Mucosa of rectum (tissue), 2 donors: Measurements from ENCODE around the gene NALCN.

Experiments
- H3K27ac ChIP-seq, 2 donors: one replicate each; pipeline ENCODE4 v1.7.0; 2013; ENCODE audit warnings: inconsistent platforms in 2 of 2, low read depth in 2 of 2, low read length in 2 of 2
- H3K27me3 ChIP-seq, 2 donors: one replicate each; pipeline ENCODE4 v1.7.0; 2013; ENCODE audit warnings: low read length in 2 of 2; ENCODE audit not compliant: control insufficient read depth in 2 of 2, insufficient read depth in 2 of 2
- H3K36me3 ChIP-seq, 2 donors: one replicate each; pipeline ENCODE4 v1.7.0; 2013; ENCODE audit warnings: low read length in 2 of 2; ENCODE audit not compliant: control insufficient read depth in 2 of 2, insufficient read depth in 2 of 2
- H3K4me1 ChIP-seq, 2 donors: one replicate each; pipeline ENCODE4 v1.7.0; 2013; ENCODE audit warnings: low read length in 2 of 2, mild to moderate bottlenecking in 1 of 2; ENCODE audit not compliant: control insufficient read depth in 2 of 2, insufficient read depth in 2 of 2
- H3K4me3 ChIP-seq, 2 donors: one replicate each; pipeline ENCODE4 v1.7.0; 2013; ENCODE audit warnings: low read length in 2 of 2
- H3K9ac ChIP-seq, 2 donors: one replicate each; pipeline ENCODE4 v1.7.0; 2013; ENCODE audit warnings: low read length in 2 of 2, low read depth in 1 of 2, mild to moderate bottlenecking in 1 of 2
- H3K9me3 ChIP-seq, 2 donors: one replicate each; pipeline ENCODE4 v1.7.0; 2013; ENCODE audit warnings: low read length in 2 of 2; ENCODE audit not compliant: control insufficient read depth in 2 of 2
- donor health status: healthy.
- donor health status: Normal muscosa, but diverticular disease.

The NALCN gene

DNA sequence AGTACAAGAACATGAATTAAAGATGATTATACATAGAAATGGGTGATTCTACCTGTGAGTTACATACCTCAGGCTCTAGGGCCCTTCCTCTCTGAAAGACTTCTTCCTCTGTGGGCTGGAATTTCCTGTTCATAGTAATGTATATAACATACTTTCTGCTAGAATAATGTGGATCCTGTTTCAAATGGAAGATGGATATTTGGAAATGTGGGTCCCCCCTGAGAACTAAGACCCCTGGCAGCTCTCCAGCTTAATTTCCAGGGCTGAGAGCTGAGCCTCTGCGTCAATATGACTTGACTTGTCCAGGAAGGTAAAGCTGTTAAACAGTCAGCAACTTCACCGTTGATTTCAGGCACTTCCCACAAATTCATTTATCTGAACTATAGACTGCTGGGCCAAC is 296.3 kb downstream of the NALCN start:
- H3K27ac ChIP-seq, result no peak overlapping the region
- no peak overlapping the region for H3K9ac ChIP-seq
- no peak overlapping the region for H3K4me3 ChIP-seq

DNA sequence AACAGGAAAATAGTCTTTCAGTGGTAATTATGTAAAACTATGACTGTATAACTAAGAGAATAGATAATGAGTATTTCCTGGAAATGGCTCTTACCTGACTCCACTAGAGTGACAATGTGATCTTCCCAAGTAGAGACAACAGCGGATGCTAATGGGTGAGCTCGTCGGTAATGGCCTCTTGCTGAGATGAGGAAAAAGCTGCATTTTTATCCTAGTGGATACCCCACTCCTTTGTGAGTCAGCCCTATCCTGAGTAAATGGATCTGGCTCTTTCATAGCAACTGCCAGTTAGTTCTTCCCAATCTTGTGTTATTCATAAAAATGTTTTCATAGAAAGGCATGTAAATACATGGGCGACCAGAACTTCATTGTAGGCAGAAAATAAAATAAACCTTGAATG is 299.5 kb downstream of the NALCN start:
- no peaks in the 10 kb centered on the region for H3K4me1 ChIP-seq
- no peak overlapping the region for H3K9ac ChIP-seq
- no peak overlapping the region for H3K4me3 ChIP-seq
- no peak overlapping the region for H3K27ac ChIP-seq
- H3K27me3 ChIP-seq, result no peaks in the 10 kb centered on the region
- no peaks in the 10 kb centered on the region for H3K9me3 ChIP-seq
- no peaks in the 10 kb centered on the region for H3K36me3 ChIP-seq

More for the DNA sequence above, 296.3 kb downstream of the NALCN start:
- no peaks in the 10 kb centered on the region for H3K4me1 ChIP-seq
- H3K9me3 ChIP-seq, result no peaks in the 10 kb centered on the region
- no peaks in the 10 kb centered on the region for H3K27me3 ChIP-seq
- no peaks in the 10 kb centered on the region for H3K36me3 ChIP-seq

DNA sequence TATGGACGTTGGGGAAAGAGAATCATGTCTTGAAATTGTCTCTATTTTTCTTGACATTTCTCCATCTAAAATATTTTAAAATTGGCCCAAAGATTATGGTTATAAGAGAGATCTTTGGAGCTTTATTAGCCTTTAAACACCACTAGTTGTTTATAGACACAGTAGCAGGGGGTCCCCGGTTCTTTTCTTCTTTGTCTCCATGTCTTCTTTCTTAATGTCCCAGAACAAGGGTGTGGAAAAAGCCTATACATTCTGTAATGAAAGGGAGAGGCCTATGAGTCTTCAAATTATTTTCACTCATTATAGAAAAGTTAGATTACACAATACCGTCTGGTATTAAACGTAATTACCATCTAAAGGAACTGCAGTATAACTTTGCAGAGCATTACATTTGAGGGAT is 300.0 kb downstream of the NALCN start:
- Histone ChIP-seq H3K27ac (no peak overlapping the region), H3K4me3 (no peak overlapping the region), H3K9me3 (no peaks in the 10 kb centered on the region), H3K36me3 (no peaks in the 10 kb centered on the region), H3K9ac (no peak overlapping the region), H3K4me1 (no peaks in the 10 kb centered on the region), H3K27me3 (no peaks in the 10 kb centered on the region)

DNA sequence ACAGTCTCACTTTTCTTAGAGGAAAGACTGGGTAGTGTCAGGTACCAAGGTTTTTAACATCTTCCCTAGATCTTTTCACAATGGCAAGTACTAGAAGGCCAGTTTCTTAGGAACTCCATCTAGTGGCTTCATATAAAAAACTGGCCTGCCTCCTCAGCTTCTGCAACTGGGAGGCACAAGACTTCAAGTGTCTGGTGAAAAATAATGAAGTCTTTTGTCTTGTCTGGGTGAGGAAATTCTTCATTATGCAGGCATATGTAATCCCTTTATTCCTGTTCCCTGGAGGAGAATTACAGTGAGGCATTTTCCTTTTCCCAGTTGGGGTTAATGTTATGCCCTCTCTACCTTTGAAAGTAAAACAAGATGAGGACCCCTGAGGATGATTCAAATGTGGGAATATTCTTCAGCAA is 300.5 kb downstream of the NALCN start:
- Histone ChIP-seq H3K4me1 (no peaks in the 10 kb centered on the region), H3K9ac (no peak overlapping the region), H3K4me3 (no peak overlapping the region), H3K27ac (no peak overlapping the region), H3K9me3 (no peaks in the 10 kb centered on the region), H3K27me3 (no peaks in the 10 kb centered on the region), H3K36me3 (no peaks in the 10 kb centered on the region)

DNA sequence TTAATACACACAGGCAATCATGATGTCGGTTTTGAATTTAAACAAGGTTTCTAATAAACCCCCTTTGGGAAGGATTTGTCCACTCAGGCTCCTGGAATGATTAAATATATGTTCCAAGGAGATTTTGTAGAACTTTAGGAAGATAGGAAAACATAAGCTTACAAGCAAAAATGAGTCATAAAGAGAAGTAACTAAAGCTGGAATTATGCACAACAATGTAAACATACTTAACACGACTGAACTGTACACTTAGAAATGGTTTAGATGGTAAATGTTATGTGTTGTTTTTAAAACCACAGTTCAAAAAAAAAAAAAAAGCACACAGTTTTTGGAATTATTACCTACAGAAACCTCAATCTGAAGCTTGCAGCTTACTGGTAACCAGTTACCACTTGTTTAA is 304.4 kb downstream of the NALCN start:
- no peaks in the 10 kb centered on the region for H3K4me1 ChIP-seq
- H3K36me3 ChIP-seq, result no peaks in the 10 kb centered on the region
- H3K9ac ChIP-seq, result no peak overlapping the region
- H3K27ac ChIP-seq, result no peak overlapping the region
- no peaks in the 10 kb centered on the region for H3K27me3 ChIP-seq
- H3K9me3 ChIP-seq, result no peaks in the 10 kb centered on the region
- no peak overlapping the region for H3K4me3 ChIP-seq

DNA sequence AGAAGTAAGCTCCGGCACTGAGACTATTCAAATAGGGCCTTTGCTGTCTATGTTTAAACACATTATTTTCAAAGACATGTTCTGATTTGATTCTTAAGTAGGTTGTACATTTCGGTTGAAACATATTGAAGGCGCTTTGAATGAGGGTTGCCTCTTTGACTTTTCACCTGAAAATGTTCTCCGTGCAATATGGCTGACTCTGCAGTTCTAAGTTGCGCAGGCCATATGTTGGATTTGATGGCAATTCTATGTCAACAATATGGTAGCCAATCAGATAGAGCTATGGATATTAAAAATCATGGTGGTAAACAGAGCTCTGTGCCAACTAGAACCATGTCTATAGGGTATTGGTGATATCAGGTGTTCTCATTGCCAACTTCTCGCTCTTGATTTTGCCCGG is 307.3 kb downstream of the NALCN start:
- no peaks in the 10 kb centered on the region for H3K36me3 ChIP-seq
- no peak overlapping the region for H3K4me3 ChIP-seq
- no peak overlapping the region for H3K9ac ChIP-seq
- H3K4me1 ChIP-seq, result no peaks in the 10 kb centered on the region
- no peaks in the 10 kb centered on the region for H3K9me3 ChIP-seq
- H3K27me3 ChIP-seq, result no peaks in the 10 kb centered on the region
- H3K27ac ChIP-seq, result no peak overlapping the region

DNA sequence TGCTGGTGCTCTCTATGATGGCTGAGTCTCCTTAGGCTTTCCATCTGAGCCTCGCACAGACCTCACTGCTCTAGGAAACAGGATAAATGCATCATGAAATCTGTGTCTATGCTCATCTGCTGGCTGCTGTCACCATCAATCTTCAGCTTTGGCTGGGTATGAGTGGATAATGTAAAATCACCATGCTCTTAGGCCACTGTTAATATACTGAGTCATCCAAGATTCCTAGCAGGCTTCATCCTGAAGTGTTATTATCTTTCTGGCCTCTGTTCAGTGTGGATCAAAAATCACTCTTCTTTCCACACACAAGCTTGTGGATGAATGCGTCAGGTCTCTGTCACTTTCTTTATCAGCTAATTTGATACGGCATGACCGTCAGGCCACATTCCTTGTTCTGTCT is 317.4 kb downstream of the NALCN start:
- Histone ChIP-seq H3K9ac (no peak overlapping the region), H3K4me1 (no peaks in the 10 kb centered on the region), H3K27me3 (no peaks in the 10 kb centered on the region), H3K36me3 (no peaks in the 10 kb centered on the region), H3K27ac (no peak overlapping the region), H3K4me3 (no peak overlapping the region), H3K9me3 (no peaks in the 10 kb centered on the region)

DNA sequence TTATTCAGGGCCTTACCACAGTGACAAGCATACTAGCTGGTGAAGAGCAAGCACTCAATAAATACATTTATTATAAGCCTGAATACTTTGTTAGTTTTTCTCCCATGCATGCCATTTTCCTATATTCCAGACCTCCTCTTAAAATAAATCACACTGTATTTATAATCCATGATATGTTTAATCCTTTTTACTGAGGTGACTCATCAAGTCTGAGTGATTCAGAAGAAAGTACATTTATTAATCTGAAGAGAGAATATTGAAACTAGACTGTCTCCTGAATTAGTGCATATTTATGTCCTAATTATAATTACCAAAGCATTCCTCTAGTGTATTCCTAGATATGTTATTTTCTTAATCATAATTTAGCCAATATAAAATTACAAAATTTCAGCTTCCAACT is 323.3 kb downstream of the NALCN start:
- H3K27ac ChIP-seq, result no peak overlapping the region
- no peaks in the 10 kb centered on the region for H3K9me3 ChIP-seq
- H3K9ac ChIP-seq, result no peak overlapping the region
- no peaks in the 10 kb centered on the region for H3K4me1 ChIP-seq
- no peaks in the 10 kb centered on the region for H3K36me3 ChIP-seq
- no peak overlapping the region for H3K4me3 ChIP-seq
- H3K27me3 ChIP-seq, result no peaks in the 10 kb centered on the region

DNA sequence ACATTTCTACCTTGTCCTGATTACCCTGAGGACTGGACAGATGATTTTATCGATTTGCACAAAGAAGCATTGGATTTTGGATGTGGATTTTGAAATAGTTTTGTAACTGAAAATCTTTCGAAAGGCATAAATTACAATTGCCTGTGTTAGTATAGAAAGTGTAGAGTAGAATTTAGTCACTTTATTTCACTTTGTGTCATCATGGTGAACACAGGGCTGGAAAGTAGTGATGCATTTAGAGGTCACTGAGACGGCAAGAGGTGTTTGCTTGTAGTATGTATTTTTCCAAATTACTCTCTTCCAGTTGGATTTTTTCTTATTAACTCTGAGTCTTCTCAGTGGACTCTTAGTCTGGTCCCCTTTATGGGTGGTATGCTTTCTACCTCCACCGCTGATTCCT is 326.0 kb downstream of the NALCN start:
- no peak overlapping the region for H3K9ac ChIP-seq
- no peaks in the 10 kb centered on the region for H3K9me3 ChIP-seq
- no peaks in the 10 kb centered on the region for H3K36me3 ChIP-seq
- H3K4me3 ChIP-seq, result no peak overlapping the region
- H3K27ac ChIP-seq, result no peak overlapping the region
- no peaks in the 10 kb centered on the region for H3K4me1 ChIP-seq
- no peaks in the 10 kb centered on the region for H3K27me3 ChIP-seq

DNA sequence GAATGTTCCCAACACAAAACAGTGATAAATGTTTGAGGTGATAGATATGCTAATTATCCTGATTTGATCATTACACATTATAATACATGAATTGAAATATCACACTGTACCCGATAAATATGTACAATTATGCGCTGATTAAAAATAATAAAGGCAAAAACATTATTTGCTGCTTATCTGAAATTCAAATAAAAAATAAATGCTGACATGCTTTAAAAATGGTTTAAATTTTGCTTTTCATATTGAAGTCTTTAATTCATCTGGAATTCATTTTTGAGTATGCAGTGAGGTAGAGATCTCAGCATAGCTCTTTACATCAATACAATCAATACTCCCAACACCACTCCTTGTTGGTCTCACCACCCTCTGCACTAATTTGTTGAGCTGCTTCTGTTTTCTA is 330.8 kb downstream of the NALCN start:
- Histone ChIP-seq H3K9me3 (no peaks in the 10 kb centered on the region), H3K4me3 (no peak overlapping the region), H3K9ac (no peak overlapping the region), H3K27ac (no peak overlapping the region), H3K27me3 (no peaks in the 10 kb centered on the region), H3K36me3 (no peaks in the 10 kb centered on the region), H3K4me1 (no peaks in the 10 kb centered on the region)

DNA sequence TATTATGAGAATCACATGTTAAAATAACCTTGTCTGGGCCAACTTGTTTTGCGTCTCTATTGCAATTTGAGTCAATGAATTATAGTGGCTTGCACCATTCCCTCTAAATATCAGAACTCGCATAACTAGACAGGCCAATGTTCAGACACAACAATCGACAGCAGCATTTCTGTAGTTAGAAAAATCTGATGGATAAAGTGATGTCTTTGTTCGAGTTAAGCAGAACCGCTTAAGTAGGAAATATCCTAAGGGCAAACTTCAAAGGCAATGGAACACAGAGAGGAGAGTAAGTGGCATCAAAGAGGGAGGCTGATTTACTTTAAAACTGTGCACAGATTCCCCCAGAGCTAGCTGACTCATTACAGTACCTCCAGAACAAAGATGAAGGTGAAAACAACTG is 333.9 kb downstream of the NALCN start:
- Histone ChIP-seq H3K9me3 (no peaks in the 10 kb centered on the region), H3K4me1 (no peaks in the 10 kb centered on the region), H3K27ac (no peak overlapping the region), H3K9ac (no peak overlapping the region), H3K4me3 (no peak overlapping the region), H3K27me3 (no peaks in the 10 kb centered on the region), H3K36me3 (no peaks in the 10 kb centered on the region)
